Measurements from ENCODE around the gene FAM163B.

GRCh38 chr9:133593587-133594253 is 15.5 kb downstream of the FAM163B start:
- TF ChIP-seq POLR2AphosphoS5 (IDR thresholded peaks at IDR 0.05) (no peak), POLR2A (IDR thresholded peaks at IDR 0.05) (no peak), CTCF (IDR thresholded peaks at IDR 0.05) (no peak), EP300 (IDR thresholded peaks at IDR 0.05; ENCODE audit: low read depth) (no peak)

All from transverse colon (tissue), 4 donors.